GM23338 (cell line): ENCODE measurements around the gene RNF32. TPM values are rescaled to one million over a fixed set of nuclear protein-coding genes. Genes with fewer than 3 reads are reported as not detected.

Source experiments
- ATAC-seq: fragments of 200-7000 bp; cut with Tn5 transposase; 3 replicates; pipeline ENCODE4 v1.9.1; 2020
- DNase-seq: peaks from one replicate; pipeline ENCODE4 v3.0.0-alpha.2; 2015; ENCODE audit warnings: low spot score
- H2AFZ ChIP-seq: fragments of 200-600 bp; sonication (generic); 2 replicates; pipeline ENCODE4 v1.8.0; 2016; ENCODE audit warnings: antibody characterized with exemption, mild to moderate bottlenecking, moderate library complexity
- H3F3A ChIP-seq: fragments of 200-600 bp; sonication (generic); replicated peaks from 2 replicates; pipeline ENCODE4 v1.8.0; 2017; ENCODE audit warnings: antibody characterized with exemption, mixed run types, low read depth
- H3K27ac ChIP-seq: fragments of 200-600 bp; sonication (generic); 2 replicates; pipeline ENCODE4 v1.6.1; 2016; ENCODE audit warnings: low read depth
- H3K27me3 ChIP-seq: fragments of 200-600 bp; sonication (generic); 2 replicates; pipeline ENCODE4 v1.8.0; 2016; ENCODE audit warnings: mild to moderate bottlenecking, mixed run types, moderate library complexity; ENCODE audit not compliant: insufficient read depth
- H3K36me3 ChIP-seq: fragments of 200-600 bp; sonication (generic); 2 replicates; pipeline ENCODE4 v1.8.0; 2016; ENCODE audit warnings: mild to moderate bottlenecking; ENCODE audit not compliant: insufficient read depth
- H3K4me1 ChIP-seq: fragments of 200-600 bp; sonication (generic); 2 replicates; pipeline ENCODE4 v1.8.0; 2016; ENCODE audit warnings: mild to moderate bottlenecking, moderate library complexity; ENCODE audit not compliant: insufficient read depth
- H3K4me2 ChIP-seq: fragments of 200-600 bp; sonication (generic); 2 replicates; pipeline ENCODE4 v1.7.1; 2017; ENCODE audit warnings: mixed run types
- H3K4me3 ChIP-seq: fragments of 200-600 bp; sonication (generic); 2 replicates; pipeline ENCODE4 v1.6.1; 2016; ENCODE audit warnings: mixed run types
- H3K79me2 ChIP-seq: fragments of 200-600 bp; sonication (generic); replicated peaks from 2 replicates; pipeline ENCODE4 v1.8.0; 2017; ENCODE audit warnings: mild to moderate bottlenecking; ENCODE audit not compliant: insufficient read depth
- H3K9me2 ChIP-seq: fragments of 200-600 bp; sonication (generic); 2 replicates; pipeline ENCODE4 v1.8.0; 2017; ENCODE audit not compliant: insufficient read depth
- H4K20me1 ChIP-seq: fragments of 200-600 bp; sonication (generic); replicated peaks from 2 replicates; pipeline ENCODE4 v1.8.0; 2017; ENCODE audit warnings: mild to moderate bottlenecking; ENCODE audit not compliant: insufficient read depth
- H3K27ac Mint-ChIP-seq: 2 replicates; pipeline ENCODE4 v1.8.0; 2020; ENCODE audit warnings: inconsistent platforms, mild to moderate bottlenecking, moderate library complexity, mixed read lengths
- H3K27me3 Mint-ChIP-seq: 3 replicates; pipeline ENCODE4 v1.8.0; 2022; ENCODE audit warnings: low read depth, mild to moderate bottlenecking, moderate library complexity, mixed read lengths, inconsistent platforms; ENCODE audit not compliant: insufficient read depth, poor library complexity
- H3K36me3 Mint-ChIP-seq: 3 replicates; pipeline ENCODE4 v1.8.0; 2021; ENCODE audit warnings: low read depth, mild to moderate bottlenecking, inconsistent platforms, moderate library complexity, mixed read lengths
- H3K4me1 Mint-ChIP-seq: 3 replicates; pipeline ENCODE4 v1.8.0; 2020; ENCODE audit warnings: mild to moderate bottlenecking, inconsistent platforms, mixed read lengths
- H3K4me3 Mint-ChIP-seq: 3 replicates; pipeline ENCODE4 v1.8.0; 2021; ENCODE audit warnings: moderate library complexity, mild to moderate bottlenecking, inconsistent platforms, mixed read lengths
- H3K9me3 Mint-ChIP-seq: 3 replicates; pipeline ENCODE4 v1.8.0; 2020; ENCODE audit warnings: moderate library complexity, mild to moderate bottlenecking, inconsistent platforms, mixed read lengths
- CREB1 ChIP-seq: fragments of 250-450 bp; sonication (Bioruptor Pico); IDR thresholded peaks from 2 replicates; pipeline ENCODE4 v1.5.0; 2020; ENCODE audit warnings: low read depth, mild to moderate bottlenecking, moderate library complexity
- EZH2 ChIP-seq: fragments of 200-600 bp; sonication (generic); IDR thresholded peaks from one replicate; pipeline ENCODE4 v1.8.0; 2017; ENCODE audit warnings: antibody characterized with exemption, mild to moderate bottlenecking, low read depth; ENCODE audit not compliant: unreplicated experiment
- EZH2phosphoT487 ChIP-seq: fragments of 200-600 bp; sonication (generic); IDR thresholded peaks from one replicate; pipeline ENCODE4 v1.8.1; 2018; ENCODE audit warnings: antibody characterized with exemption; ENCODE audit not compliant: unreplicated experiment
- JUNB ChIP-seq: IDR thresholded peaks from one replicate; pipeline ENCODE4 v1.6.1; 2016; ENCODE audit warnings: antibody characterized with exemption; ENCODE audit not compliant: unreplicated experiment
- NANOG ChIP-seq: IDR thresholded peaks from 2 replicates; pipeline ENCODE4 v1.6.1; 2016; ENCODE audit warnings: antibody characterized with exemption, borderline replicate concordance
- POLR2AphosphoS5 ChIP-seq: IDR thresholded peaks from 2 replicates; pipeline ENCODE4 v1.6.1; 2016; ENCODE audit warnings: antibody characterized with exemption, low read depth
- STAT1 ChIP-seq: IDR thresholded peaks from one replicate; pipeline ENCODE4 v1.6.1; 2016; ENCODE audit warnings: antibody characterized with exemption; ENCODE audit not compliant: unreplicated experiment
- ZNF114 ChIP-seq: fragments of 250-450 bp; sonication (Bioruptor Pico); IDR thresholded peaks from 2 replicates; pipeline ENCODE4 v1.5.0; 2020; ENCODE audit warnings: mild to moderate bottlenecking, moderate library complexity
- ZNF331 ChIP-seq: fragments of 250-450 bp; sonication (Bioruptor Pico); IDR thresholded peaks from 2 replicates; pipeline ENCODE4 v1.5.0; 2020; ENCODE audit warnings: low read depth, mild to moderate bottlenecking, moderate library complexity
- polyA plus RNA-seq: library from polyadenylated mRNA; unstranded; fragments of >200 nt; fragmentation: Nextera tagmentation; extraction: Ambion mirVana; gene quantifications from 2 replicates; pipeline ENCODE4 v1.2.1, GENCODE V29; 2016
- total RNA-seq: library from RNA; depleted of rRNA; stranded (reverse); fragments of >200 nt; shearing (Covaris generic); gene quantifications from 2 replicates; pipeline ENCODE4 v1.2.3, GENCODE V29; 2014
- TF ChIP-seq, protein P1 (sequence below): IDR thresholded peaks from 2 replicates; pipeline ENCODE4 v1.6.1; 2016; ENCODE audit warnings: antibody characterized with exemption
- TF ChIP-seq, protein P2 (sequence below): IDR thresholded peaks from one replicate; pipeline ENCODE4 v1.6.1; 2018; ENCODE audit warnings: antibody characterized with exemption; ENCODE audit not compliant: unreplicated experiment
- TF ChIP-seq, protein P3 (sequence below): fragments of 250-450 bp; sonication (Bioruptor Pico); IDR thresholded peaks from 2 replicates; pipeline ENCODE4 v1.5.0; 2020; ENCODE audit warnings: mild to moderate bottlenecking, moderate library complexity
- TF ChIP-seq, protein P4 (sequence below), 2 experiments: fragments of 200-600 bp in 1 of 2; sonication (generic) in 1 of 2; conservative IDR thresholded peaks; 2 replicates each; pipeline versions ENCODE4 v1.5.1 to v1.6.1; 2016 to 2017; ENCODE audit warnings: antibody characterized with exemption in 2 of 2, low read depth in 2 of 2, mild to moderate bottlenecking in 2 of 2, moderate library complexity in 1 of 2

RNF32 gene
- total and polyA plus RNA-seq, 2 experiments from 2014 or later = 0.56 to 2.0 TPM

DNA sequence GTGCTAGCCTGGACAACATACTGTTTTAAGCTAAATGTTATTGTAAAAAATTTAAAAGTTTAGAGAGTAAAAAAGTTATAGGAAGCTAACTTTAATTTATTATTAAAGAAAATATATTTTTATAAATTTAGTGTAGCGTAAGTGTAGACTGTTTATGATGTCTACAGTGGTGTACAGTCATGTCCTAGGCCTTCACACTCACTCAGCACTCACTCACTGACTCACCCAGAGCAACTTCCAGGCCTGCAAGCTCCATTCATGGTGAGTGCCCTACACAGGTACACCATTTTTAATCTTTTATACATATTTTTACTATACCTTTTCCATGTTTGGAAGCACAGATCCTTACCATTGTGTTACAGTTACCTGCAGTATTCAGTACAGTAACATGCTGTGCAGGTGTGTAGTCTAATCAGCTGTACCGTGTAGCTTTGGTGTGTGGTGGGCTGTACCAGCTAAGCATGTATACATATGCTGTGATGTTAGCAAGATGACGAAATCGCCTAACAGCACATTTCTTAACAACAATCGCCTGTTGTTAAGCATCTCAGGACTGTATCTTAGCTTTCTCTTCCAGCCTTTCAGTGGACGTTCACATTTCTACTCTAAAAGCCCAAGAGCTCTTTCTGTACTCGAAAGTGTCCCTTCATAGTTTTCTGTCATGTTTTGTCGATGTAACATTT, 12.5 kb downstream of the RNF32 start:
- H3K4me1 Mint-ChIP-seq = peaks cover 7% of the 10 kb centered on the region; the same call in 2 of the 3 replicates
- no peaks in the 10 kb centered on the region for H3K27me3 ChIP-seq
- H3K79me2 ChIP-seq = no peaks in the 10 kb centered on the region
- TF ChIP-seq EZH2 (no peak), STAT1 (no peak), POLR2AphosphoS5 (no peak), NANOG (no peak), JUNB (no peak), ZNF331 (CRISPR knock-in tag) (no peak), ZNF114 (CRISPR knock-in tag) (no peak), EZH2phosphoT487 (no peak), CREB1 (CRISPR knock-in tag) (no peak)
- TF ChIP-seq, protein P1, sequence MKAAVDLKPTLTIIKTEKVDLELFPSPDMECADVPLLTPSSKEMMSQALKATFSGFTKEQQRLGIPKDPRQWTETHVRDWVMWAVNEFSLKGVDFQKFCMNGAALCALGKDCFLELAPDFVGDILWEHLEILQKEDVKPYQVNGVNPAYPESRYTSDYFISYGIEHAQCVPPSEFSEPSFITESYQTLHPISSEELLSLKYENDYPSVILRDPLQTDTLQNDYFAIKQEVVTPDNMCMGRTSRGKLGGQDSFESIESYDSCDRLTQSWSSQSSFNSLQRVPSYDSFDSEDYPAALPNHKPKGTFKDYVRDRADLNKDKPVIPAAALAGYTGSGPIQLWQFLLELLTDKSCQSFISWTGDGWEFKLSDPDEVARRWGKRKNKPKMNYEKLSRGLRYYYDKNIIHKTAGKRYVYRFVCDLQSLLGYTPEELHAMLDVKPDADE = no peak
- TF ChIP-seq, protein P2, sequence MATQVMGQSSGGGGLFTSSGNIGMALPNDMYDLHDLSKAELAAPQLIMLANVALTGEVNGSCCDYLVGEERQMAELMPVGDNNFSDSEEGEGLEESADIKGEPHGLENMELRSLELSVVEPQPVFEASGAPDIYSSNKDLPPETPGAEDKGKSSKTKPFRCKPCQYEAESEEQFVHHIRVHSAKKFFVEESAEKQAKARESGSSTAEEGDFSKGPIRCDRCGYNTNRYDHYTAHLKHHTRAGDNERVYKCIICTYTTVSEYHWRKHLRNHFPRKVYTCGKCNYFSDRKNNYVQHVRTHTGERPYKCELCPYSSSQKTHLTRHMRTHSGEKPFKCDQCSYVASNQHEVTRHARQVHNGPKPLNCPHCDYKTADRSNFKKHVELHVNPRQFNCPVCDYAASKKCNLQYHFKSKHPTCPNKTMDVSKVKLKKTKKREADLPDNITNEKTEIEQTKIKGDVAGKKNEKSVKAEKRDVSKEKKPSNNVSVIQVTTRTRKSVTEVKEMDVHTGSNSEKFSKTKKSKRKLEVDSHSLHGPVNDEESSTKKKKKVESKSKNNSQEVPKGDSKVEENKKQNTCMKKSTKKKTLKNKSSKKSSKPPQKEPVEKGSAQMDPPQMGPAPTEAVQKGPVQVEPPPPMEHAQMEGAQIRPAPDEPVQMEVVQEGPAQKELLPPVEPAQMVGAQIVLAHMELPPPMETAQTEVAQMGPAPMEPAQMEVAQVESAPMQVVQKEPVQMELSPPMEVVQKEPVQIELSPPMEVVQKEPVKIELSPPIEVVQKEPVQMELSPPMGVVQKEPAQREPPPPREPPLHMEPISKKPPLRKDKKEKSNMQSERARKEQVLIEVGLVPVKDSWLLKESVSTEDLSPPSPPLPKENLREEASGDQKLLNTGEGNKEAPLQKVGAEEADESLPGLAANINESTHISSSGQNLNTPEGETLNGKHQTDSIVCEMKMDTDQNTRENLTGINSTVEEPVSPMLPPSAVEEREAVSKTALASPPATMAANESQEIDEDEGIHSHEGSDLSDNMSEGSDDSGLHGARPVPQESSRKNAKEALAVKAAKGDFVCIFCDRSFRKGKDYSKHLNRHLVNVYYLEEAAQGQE = no peak
- TF ChIP-seq, protein P3, sequence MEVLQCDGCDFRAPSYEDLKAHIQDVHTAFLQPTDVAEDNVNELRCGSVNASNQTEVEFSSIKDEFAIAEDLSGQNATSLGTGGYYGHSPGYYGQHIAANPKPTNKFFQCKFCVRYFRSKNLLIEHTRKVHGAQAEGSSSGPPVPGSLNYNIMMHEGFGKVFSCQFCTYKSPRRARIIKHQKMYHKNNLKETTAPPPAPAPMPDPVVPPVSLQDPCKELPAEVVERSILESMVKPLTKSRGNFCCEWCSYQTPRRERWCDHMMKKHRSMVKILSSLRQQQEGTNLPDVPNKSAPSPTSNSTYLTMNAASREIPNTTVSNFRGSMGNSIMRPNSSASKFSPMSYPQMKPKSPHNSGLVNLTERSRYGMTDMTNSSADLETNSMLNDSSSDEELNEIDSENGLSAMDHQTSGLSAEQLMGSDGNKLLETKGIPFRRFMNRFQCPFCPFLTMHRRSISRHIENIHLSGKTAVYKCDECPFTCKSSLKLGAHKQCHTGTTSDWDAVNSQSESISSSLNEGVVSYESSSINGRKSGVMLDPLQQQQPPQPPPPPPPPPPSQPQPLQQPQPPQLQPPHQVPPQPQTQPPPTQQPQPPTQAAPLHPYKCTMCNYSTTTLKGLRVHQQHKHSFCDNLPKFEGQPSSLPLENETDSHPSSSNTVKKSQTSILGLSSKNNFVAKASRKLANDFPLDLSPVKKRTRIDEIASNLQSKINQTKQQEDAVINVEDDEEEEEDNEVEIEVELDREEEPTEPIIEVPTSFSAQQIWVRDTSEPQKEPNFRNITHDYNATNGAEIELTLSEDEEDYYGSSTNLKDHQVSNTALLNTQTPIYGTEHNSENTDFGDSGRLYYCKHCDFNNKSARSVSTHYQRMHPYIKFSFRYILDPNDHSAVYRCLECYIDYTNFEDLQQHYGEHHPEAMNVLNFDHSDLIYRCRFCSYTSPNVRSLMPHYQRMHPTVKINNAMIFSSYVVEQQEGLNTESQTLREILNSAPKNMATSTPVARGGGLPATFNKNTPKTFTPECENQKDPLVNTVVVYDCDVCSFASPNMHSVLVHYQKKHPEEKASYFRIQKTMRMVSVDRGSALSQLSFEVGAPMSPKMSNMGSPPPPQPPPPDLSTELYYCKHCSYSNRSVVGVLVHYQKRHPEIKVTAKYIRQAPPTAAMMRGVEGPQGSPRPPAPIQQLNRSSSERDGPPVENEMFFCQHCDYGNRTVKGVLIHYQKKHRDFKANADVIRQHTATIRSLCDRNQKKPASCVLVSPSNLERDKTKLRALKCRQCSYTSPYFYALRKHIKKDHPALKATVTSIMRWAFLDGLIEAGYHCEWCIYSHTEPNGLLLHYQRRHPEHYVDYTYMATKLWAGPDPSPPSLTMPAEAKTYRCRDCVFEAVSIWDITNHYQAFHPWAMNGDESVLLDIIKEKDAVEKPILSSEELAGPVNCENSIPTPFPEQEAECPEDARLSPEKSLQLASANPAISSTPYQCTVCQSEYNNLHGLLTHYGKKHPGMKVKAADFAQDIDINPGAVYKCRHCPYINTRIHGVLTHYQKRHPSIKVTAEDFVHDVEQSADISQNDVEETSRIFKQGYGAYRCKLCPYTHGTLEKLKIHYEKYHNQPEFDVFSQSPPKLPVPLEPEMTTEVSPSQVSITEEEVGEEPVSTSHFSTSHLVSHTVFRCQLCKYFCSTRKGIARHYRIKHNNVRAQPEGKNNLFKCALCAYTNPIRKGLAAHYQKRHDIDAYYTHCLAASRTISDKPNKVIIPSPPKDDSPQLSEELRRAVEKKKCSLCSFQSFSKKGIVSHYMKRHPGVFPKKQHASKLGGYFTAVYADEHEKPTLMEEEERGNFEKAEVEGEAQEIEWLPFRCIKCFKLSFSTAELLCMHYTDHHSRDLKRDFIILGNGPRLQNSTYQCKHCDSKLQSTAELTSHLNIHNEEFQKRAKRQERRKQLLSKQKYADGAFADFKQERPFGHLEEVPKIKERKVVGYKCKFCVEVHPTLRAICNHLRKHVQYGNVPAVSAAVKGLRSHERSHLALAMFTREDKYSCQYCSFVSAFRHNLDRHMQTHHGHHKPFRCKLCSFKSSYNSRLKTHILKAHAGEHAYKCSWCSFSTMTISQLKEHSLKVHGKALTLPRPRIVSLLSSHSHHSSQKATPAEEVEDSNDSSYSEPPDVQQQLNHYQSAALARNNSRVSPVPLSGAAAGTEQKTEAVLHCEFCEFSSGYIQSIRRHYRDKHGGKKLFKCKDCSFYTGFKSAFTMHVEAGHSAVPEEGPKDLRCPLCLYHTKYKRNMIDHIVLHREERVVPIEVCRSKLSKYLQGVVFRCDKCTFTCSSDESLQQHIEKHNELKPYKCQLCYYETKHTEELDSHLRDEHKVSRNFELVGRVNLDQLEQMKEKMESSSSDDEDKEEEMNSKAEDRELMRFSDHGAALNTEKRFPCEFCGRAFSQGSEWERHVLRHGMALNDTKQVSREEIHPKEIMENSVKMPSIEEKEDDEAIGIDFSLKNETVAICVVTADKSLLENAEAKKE (CRISPR knock-in tag) = no peak
- TF ChIP-seq, protein P4, sequence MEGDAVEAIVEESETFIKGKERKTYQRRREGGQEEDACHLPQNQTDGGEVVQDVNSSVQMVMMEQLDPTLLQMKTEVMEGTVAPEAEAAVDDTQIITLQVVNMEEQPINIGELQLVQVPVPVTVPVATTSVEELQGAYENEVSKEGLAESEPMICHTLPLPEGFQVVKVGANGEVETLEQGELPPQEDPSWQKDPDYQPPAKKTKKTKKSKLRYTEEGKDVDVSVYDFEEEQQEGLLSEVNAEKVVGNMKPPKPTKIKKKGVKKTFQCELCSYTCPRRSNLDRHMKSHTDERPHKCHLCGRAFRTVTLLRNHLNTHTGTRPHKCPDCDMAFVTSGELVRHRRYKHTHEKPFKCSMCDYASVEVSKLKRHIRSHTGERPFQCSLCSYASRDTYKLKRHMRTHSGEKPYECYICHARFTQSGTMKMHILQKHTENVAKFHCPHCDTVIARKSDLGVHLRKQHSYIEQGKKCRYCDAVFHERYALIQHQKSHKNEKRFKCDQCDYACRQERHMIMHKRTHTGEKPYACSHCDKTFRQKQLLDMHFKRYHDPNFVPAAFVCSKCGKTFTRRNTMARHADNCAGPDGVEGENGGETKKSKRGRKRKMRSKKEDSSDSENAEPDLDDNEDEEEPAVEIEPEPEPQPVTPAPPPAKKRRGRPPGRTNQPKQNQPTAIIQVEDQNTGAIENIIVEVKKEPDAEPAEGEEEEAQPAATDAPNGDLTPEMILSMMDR (conservative IDR thresholded peaks at IDR 0.05; ENCODE audit: low read depth in 2 of 2) = no peak
- no peak overlapping the region for H3K27ac Mint-ChIP-seq
- DNase-seq (no peak), ATAC-seq (no peak)
- no peaks in the 10 kb centered on the region for H4K20me1 ChIP-seq
- H3K4me3 Mint-ChIP-seq = no peak overlapping the region
- H3K4me3 ChIP-seq = no peak overlapping the region
- H3K9me3 Mint-ChIP-seq = peaks cover 12% of the 10 kb centered on the region; the same call in 2 of the 3 replicates
- H3K4me1 ChIP-seq = no peaks in the 10 kb centered on the region
- H3F3A ChIP-seq = no peaks in the 10 kb centered on the region
- peaks cover 4% of the 10 kb centered on the region; the same call in 1 of the 3 replicates for H3K36me3 Mint-ChIP-seq
- H3K36me3 ChIP-seq = no peaks in the 10 kb centered on the region
- H3K4me2 ChIP-seq = no peak overlapping the region
- H3K27me3 Mint-ChIP-seq = peaks cover 4% of the 10 kb centered on the region
- H3K9me2 ChIP-seq = no peaks in the 10 kb centered on the region
- H3K27ac ChIP-seq = no peak overlapping the region
- no peak overlapping the region; the same call in 1 of the 2 replicates for H2AFZ ChIP-seq
